ENCODE results near the gene IPO8.

The IPO8 gene

GRCh38 chr12:30695199-30696102 is at the start of gene IPO8:
IPO8 (minus strand) TSS chr12:30695869; CDS start chr12:30695647, 222 bp downstream.
- TF ChIP-seq TCF12 (IDR thresholded peaks at IDR 0.05; ENCODE audit: low read depth) (peak; percentile 79), TAF1 (IDR thresholded peaks at IDR 0.05; ENCODE audit: low read depth) (0 out of 2 replicates have a peak, but pooled peaks have one; percentile 68), MAX (IDR thresholded peaks at IDR 0.05) (peak; percentile 73), EP300 (IDR thresholded peaks at IDR 0.05; ENCODE audit: borderline replicate concordance) (no peak), CEBPB (IDR thresholded peaks at IDR 0.05) (no peak), FOXM1 (IDR thresholded peaks at IDR 0.05; ENCODE audit: borderline replicate concordance, low read depth) (no peak), ZBTB7A (IDR thresholded peaks at IDR 0.05; ENCODE audit: low read depth) (peak; percentile 100), TEAD4 (IDR thresholded peaks at IDR 0.05) (peak; percentile 41; the same call in 1 of the 2 replicates), RAD21 (IDR thresholded peaks at IDR 0.05; ENCODE audit: low read depth) (peak; percentile 1; the same call in 1 of the 2 replicates), CREB1 (IDR thresholded peaks at IDR 0.05; ENCODE audit: low read depth) (0 out of 2 replicates have a peak, but pooled peaks have one; percentile 52), EGR1 (IDR thresholded peaks at IDR 0.05) (peak; percentile 97), REST (IDR thresholded peaks at IDR 0.05; ENCODE audit: low read depth) (no peak), YY1 (IDR thresholded peaks at IDR 0.05; ENCODE audit: low read depth) (peak; percentile 100), NFIC (IDR thresholded peaks at IDR 0.05) (peak; percentile 39), USF1 (IDR thresholded peaks at IDR 0.05) (peak; percentile 49)

- no peak for TF ChIP-seq YY1 (IDR thresholded peaks at IDR 0.05; ENCODE audit: low read depth)
- TF ChIP-seq ZBTB7A (IDR thresholded peaks at IDR 0.05; ENCODE audit: low read depth), result no peak
Observed at GRCh38 chr12:30744321-30744720, 48.7 kb upstream of the IPO8 start.

GRCh38 chr12:30740274-30740673 is 44.6 kb upstream of the IPO8 start:
- TF ChIP-seq NFIC (IDR thresholded peaks at IDR 0.05) (no peak), MAX (IDR thresholded peaks at IDR 0.05) (no peak), ZBTB7A (IDR thresholded peaks at IDR 0.05; ENCODE audit: low read depth) (no peak), TAF1 (IDR thresholded peaks at IDR 0.05; ENCODE audit: low read depth) (no peak), EGR1 (IDR thresholded peaks at IDR 0.05) (no peak), REST (IDR thresholded peaks at IDR 0.05; ENCODE audit: low read depth) (no peak), TEAD4 (IDR thresholded peaks at IDR 0.05) (no peak), YY1 (IDR thresholded peaks at IDR 0.05; ENCODE audit: low read depth) (no peak), CEBPB (IDR thresholded peaks at IDR 0.05) (no peak), TCF12 (IDR thresholded peaks at IDR 0.05; ENCODE audit: low read depth) (no peak), CREB1 (IDR thresholded peaks at IDR 0.05; ENCODE audit: low read depth) (no peak), RAD21 (IDR thresholded peaks at IDR 0.05; ENCODE audit: low read depth) (no peak), USF1 (IDR thresholded peaks at IDR 0.05) (no peak), EP300 (IDR thresholded peaks at IDR 0.05; ENCODE audit: borderline replicate concordance) (no peak), FOXM1 (IDR thresholded peaks at IDR 0.05; ENCODE audit: borderline replicate concordance, low read depth) (no peak)

GRCh38 chr12:30739020-30739419 is 43.4 kb upstream of the IPO8 start:
- TF ChIP-seq RAD21 (IDR thresholded peaks at IDR 0.05; ENCODE audit: low read depth), result no peak
- TF ChIP-seq FOXM1 (IDR thresholded peaks at IDR 0.05; ENCODE audit: borderline replicate concordance, low read depth), result no peak
- TF ChIP-seq EGR1 (IDR thresholded peaks at IDR 0.05), result no peak
- TF ChIP-seq CEBPB (IDR thresholded peaks at IDR 0.05), result no peak
- TF ChIP-seq USF1 (IDR thresholded peaks at IDR 0.05), result no peak
- no peak for TF ChIP-seq EP300 (IDR thresholded peaks at IDR 0.05; ENCODE audit: borderline replicate concordance)
- TF ChIP-seq TEAD4 (IDR thresholded peaks at IDR 0.05), result no peak
- TF ChIP-seq NFIC (IDR thresholded peaks at IDR 0.05), result no peak
- TF ChIP-seq REST (IDR thresholded peaks at IDR 0.05; ENCODE audit: low read depth), result no peak
- no peak for TF ChIP-seq TCF12 (IDR thresholded peaks at IDR 0.05; ENCODE audit: low read depth)
- no peak for TF ChIP-seq ZBTB7A (IDR thresholded peaks at IDR 0.05; ENCODE audit: low read depth)
- TF ChIP-seq CREB1 (IDR thresholded peaks at IDR 0.05; ENCODE audit: low read depth), result no peak
- TF ChIP-seq YY1 (IDR thresholded peaks at IDR 0.05; ENCODE audit: low read depth), result no peak
- no peak for TF ChIP-seq TAF1 (IDR thresholded peaks at IDR 0.05; ENCODE audit: low read depth)
- no peak for TF ChIP-seq MAX (IDR thresholded peaks at IDR 0.05)
